H1 (cell line): ENCODE measurements around the gene AP1M2. TPM values are rescaled to one million over a fixed set of nuclear protein-coding genes. Genes with fewer than 3 reads are reported as not detected.
A peak's percentile ranks its signal among the peaks of the same experiment; 100 is the strongest.

Source experiments
- CTCF ChIA-PET: fragments of 300-600 bp; sonication (Branson Sonifier 250); formaldehyde crosslinking; loops from one replicate; lab custom pipeline; 2021; ENCODE audit not compliant: partially characterized antibody; lab: Charles Lee
- POLR2A ChIA-PET: fragments of 300-600 bp; sonication (Branson Sonifier 250); formaldehyde crosslinking; loops from one replicate; lab custom pipeline; 2021; ENCODE audit warnings: inconsistent platforms; ENCODE audit not compliant: partially characterized antibody; lab: Charles Lee
- DNase-seq, 2 experiments: peaks; one replicate each; pipeline versions ENCODE4 v3.0.0 to v3.0.0-alpha.2; 2010 to 2022; ENCODE audit warnings: low spot score in 2 of 2, low read depth in 1 of 2, mixed read lengths in 1 of 2
- FAIRE-seq: peaks from 2 replicates; lab custom pipeline; 2011; peaks lifted over from hg19 to GRCh38; lab: Jason Lieb, UNC
- H2AFZ ChIP-seq: 2 replicates; pipeline ENCODE4 v1.8.1; 2012; ENCODE audit warnings: low read length, inconsistent platforms
- H2AK5ac ChIP-seq: 2 replicates; pipeline ENCODE4 v1.6.1; 2013; ENCODE audit warnings: low read depth, low read length
- H2BK120ac ChIP-seq: replicated peaks from 2 replicates; pipeline ENCODE3; 2013; ENCODE audit warnings: low read depth, low read length, inconsistent platforms
- H2BK12ac ChIP-seq: 2 replicates; pipeline ENCODE4 v1.6.1; 2013; ENCODE audit warnings: low read depth, low read length
- H2BK15ac ChIP-seq: 2 replicates; pipeline ENCODE4 v1.6.1; 2013; ENCODE audit warnings: low read length
- H2BK20ac ChIP-seq: 2 replicates; pipeline ENCODE4 v1.6.1; 2013; ENCODE audit warnings: low read length
- H2BK5ac ChIP-seq: 2 replicates; pipeline ENCODE4 v1.6.1; 2013; ENCODE audit warnings: low read depth, low read length
- H3K14ac ChIP-seq: 2 replicates; pipeline ENCODE4 v1.6.1; 2013; ENCODE audit warnings: inconsistent platforms; ENCODE audit not compliant: insufficient read length
- H3K18ac ChIP-seq: 2 replicates; pipeline ENCODE4 v1.6.1; 2013; ENCODE audit warnings: low read length; ENCODE audit errors: extremely low read depth
- H3K23ac ChIP-seq: 2 replicates; pipeline ENCODE4 v1.6.1; 2013; ENCODE audit warnings: inconsistent platforms; ENCODE audit not compliant: insufficient read length
- H3K23me2 ChIP-seq: 2 replicates; pipeline ENCODE4 v1.6.1; 2013; ENCODE audit warnings: low read depth, low read length
- H3K27ac ChIP-seq: 2 replicates; pipeline ENCODE4 v1.6.1; 2011; ENCODE audit warnings: low read depth, low read length, inconsistent platforms
- H3K27me3 ChIP-seq, 4 experiments: replicated peaks in 1 of 4; 1 replicate in 1 of 4; 2 replicates in 3 of 4; pipeline versions ENCODE4 v1.6.1 to v1.8.1; 2011 to 2013; ENCODE audit warnings: low read length in 3 of 4, mild to moderate bottlenecking in 3 of 4, inconsistent platforms in 2 of 4, mixed read lengths in 2 of 4, moderate library complexity in 1 of 4; ENCODE audit not compliant: control insufficient read depth in 3 of 4, insufficient read depth in 3 of 4; ENCODE audit errors: extremely low read depth in 1 of 4
- H3K36me3 ChIP-seq, 4 experiments: 2 replicates each; pipeline versions ENCODE4 v1.6.1 to v1.8.1; 2011 to 2013; ENCODE audit warnings: mild to moderate bottlenecking in 4 of 4, low read length in 3 of 4, moderate library complexity in 2 of 4, control low read depth in 1 of 4, inconsistent platforms in 1 of 4; ENCODE audit not compliant: insufficient read depth in 4 of 4, control insufficient read depth in 2 of 4
- H3K4ac ChIP-seq: replicated peaks from 2 replicates; pipeline ENCODE3; 2013; ENCODE audit warnings: low read length, low read depth, mixed read lengths, inconsistent platforms; ENCODE audit not compliant: insufficient read length
- H3K4me1 ChIP-seq, 4 experiments: replicated peaks in 1 of 4; 1 replicate in 1 of 4; 2 replicates in 3 of 4; pipeline versions ENCODE4 v1.6.1 to v1.8.1; 2011 to 2013; ENCODE audit warnings: low read length in 3 of 4, inconsistent platforms in 2 of 4, mixed read lengths in 1 of 4; ENCODE audit not compliant: insufficient read depth in 4 of 4, control insufficient read depth in 3 of 4
- H3K4me2 ChIP-seq, 2 experiments: 2 replicates each; pipeline versions ENCODE4 v1.6.1 to v1.8.1; 2011 to 2013; ENCODE audit warnings: low read depth in 2 of 2, low read length in 2 of 2, control low read depth in 1 of 2, inconsistent platforms in 1 of 2, mild to moderate bottlenecking in 1 of 2; ENCODE audit not compliant: insufficient read depth in 1 of 2
- H3K4me3 ChIP-seq, 4 experiments: fragments of 200-600, 300-600 bp in 1 of 4; sonication (generic), shearing (Covaris generic), sonication (Bioruptor Twin) in 1 of 4; 2 replicates each; pipeline versions ENCODE4 v1.5.1 to v1.8.1; 2011 to 2016; ENCODE audit warnings: low read length in 4 of 4, low read depth in 3 of 4, control low read depth in 2 of 4, inconsistent platforms in 2 of 4, mild to moderate bottlenecking in 2 of 4, mixed read lengths in 1 of 4, moderate library complexity in 1 of 4; ENCODE audit not compliant: insufficient read depth in 2 of 4; ENCODE audit errors: extremely low read depth in 1 of 4
- H3K56ac ChIP-seq: replicated peaks from 2 replicates; pipeline ENCODE3; 2013; ENCODE audit warnings: low read depth, mild to moderate bottlenecking, mixed read lengths, low read length, inconsistent platforms; ENCODE audit not compliant: insufficient read length
- H3K79me1 ChIP-seq: 2 replicates; pipeline ENCODE4 v1.6.1; 2013; ENCODE audit warnings: low read depth, low read length, control low read depth
- H3K79me2 ChIP-seq, 2 experiments: 2 replicates each; pipeline versions ENCODE4 v1.6.1 to v1.8.1; 2012 to 2013; ENCODE audit warnings: low read length in 2 of 2, mild to moderate bottlenecking in 2 of 2, inconsistent platforms in 1 of 2; ENCODE audit not compliant: insufficient read depth in 2 of 2, control insufficient read depth in 1 of 2
- H3K9ac ChIP-seq, 4 experiments: replicated peaks in 1 of 4; 1 replicate in 1 of 4; 2 replicates in 3 of 4; pipeline versions ENCODE4 v1.6.1 to v1.8.1; 2011 to 2013; ENCODE audit warnings: low read depth in 3 of 4, low read length in 3 of 4, control low read depth in 2 of 4, mild to moderate bottlenecking in 2 of 4, moderate library complexity in 2 of 4, inconsistent platforms in 1 of 4; ENCODE audit errors: extremely low read depth in 1 of 4
- H3K9me3 ChIP-seq, 2 experiments: 2 replicates each; pipeline versions ENCODE4 v1.6.1 to v1.8.1; 2012 to 2013; ENCODE audit warnings: mild to moderate bottlenecking in 2 of 2, moderate library complexity in 2 of 2, control low read depth in 1 of 2, inconsistent platforms in 1 of 2, low read depth in 1 of 2, low read length in 1 of 2, mixed read lengths in 1 of 2; ENCODE audit not compliant: insufficient read depth in 2 of 2
- H4K20me1 ChIP-seq, 2 experiments: replicated peaks in 1 of 2; 2 replicates each; pipeline versions ENCODE3 to v1.8.1; 2011 to 2013; ENCODE audit warnings: inconsistent platforms in 2 of 2, low read length in 2 of 2, mild to moderate bottlenecking in 1 of 2; ENCODE audit not compliant: insufficient read depth in 2 of 2, control insufficient read depth in 1 of 2
- H4K5ac ChIP-seq: 2 replicates; pipeline ENCODE4 v1.6.1; 2013; ENCODE audit warnings: low read length, low read depth, mixed read lengths, inconsistent platforms; ENCODE audit not compliant: insufficient read length
- H4K8ac ChIP-seq: 2 replicates; pipeline ENCODE4 v1.8.0; 2013; ENCODE audit warnings: mild to moderate bottlenecking, moderate library complexity, low read length, inconsistent platforms; ENCODE audit not compliant: insufficient read depth; ENCODE audit errors: extremely low read depth
- H4K91ac ChIP-seq: replicated peaks from 2 replicates; pipeline ENCODE3; 2013; ENCODE audit warnings: low read length, mixed read lengths, inconsistent platforms; ENCODE audit not compliant: insufficient read length
- ASH2L ChIP-seq: fragments of 200-600, 300-600 bp; sonication (generic); IDR thresholded peaks from one replicate; pipeline ENCODE4 v1.7.1; 2017; ENCODE audit warnings: low read length
- BCL11A ChIP-seq, 2 experiments: IDR thresholded peaks; one replicate each; pipeline ENCODE4 v1.6.1; 2011; ENCODE audit warnings: low read depth in 2 of 2, low read length in 2 of 2, mild to moderate bottlenecking in 2 of 2
- BRCA1 ChIP-seq: IDR thresholded peaks from 2 replicates; pipeline ENCODE4 v1.6.1; 2012; ENCODE audit warnings: low read depth, low read length, improper control_type of control experiment
- CEBPB ChIP-seq: IDR thresholded peaks from 2 replicates; pipeline ENCODE4 v1.6.1; 2012; ENCODE audit warnings: low read depth, low read length
- CTBP2 ChIP-seq: IDR thresholded peaks from 2 replicates; pipeline ENCODE4 v1.7.0; 2011; ENCODE audit warnings: borderline replicate concordance, mild to moderate bottlenecking, moderate library complexity, mixed read lengths, low read length; ENCODE audit not compliant: insufficient read depth, insufficient read length
- GABPA ChIP-seq: IDR thresholded peaks from 2 replicates; pipeline ENCODE4 v1.6.1; 2011; ENCODE audit warnings: mild to moderate bottlenecking, low read length, moderate library complexity, borderline replicate concordance; ENCODE audit not compliant: insufficient read depth
- NRF1 ChIP-seq: IDR thresholded peaks from 2 replicates; pipeline ENCODE4 v1.6.1; 2011; ENCODE audit warnings: mild to moderate bottlenecking, low read depth, low read length, improper control_type of control experiment
- SIN3A ChIP-seq, 2 experiments: IDR thresholded peaks in 1 of 2; conservative IDR thresholded peaks in 1 of 2; 2 replicates each; pipeline ENCODE4 v1.6.1; 2011 to 2012; ENCODE audit warnings: low read length in 2 of 2, improper control_type of control experiment in 1 of 2, low read depth in 1 of 2, mild to moderate bottlenecking in 1 of 2
- SP1 ChIP-seq: IDR thresholded peaks from 2 replicates; pipeline ENCODE4 v1.6.1; 2011; ENCODE audit warnings: low read depth, low read length
- ZNF274 ChIP-seq: IDR thresholded peaks from 2 replicates; pipeline ENCODE4 v1.7.0; 2012; ENCODE audit warnings: low read length, borderline replicate concordance; ENCODE audit errors: extremely low read depth
- WGBS, 2 experiments: shearing (Covaris generic) in 1 of 2; methylation state at CpG; one replicate each; pipeline versions ENCODE4 v1.1.6 to v1.1.7; 2013 to 2015; ENCODE audit warnings: low lambda C conversion rate in 2 of 2, mixed read lengths in 2 of 2, inconsistent platforms in 1 of 2, low coverage in 1 of 2, missing lambda C conversion rate in 1 of 2; ENCODE audit not compliant: insufficient replicate concordance in 2 of 2, insufficient coverage in 1 of 2, insufficient read length in 1 of 2; ENCODE audit errors: extremely low coverage in 1 of 2, missing lambda C conversion rate in 1 of 2; 5-methylcytosine and 5-hydroxymethylcytosine counted together
- polyA plus RNA-seq, 7 experiments: library from polyadenylated mRNA; depleted of rRNA in 3 of 7; stranded (reverse) in 5 of 7; unstranded in 2 of 7; fragments of >200 nt in 5 of 7; fragments of 200-250 nt in 2 of 7; gene quantifications; 1 replicate in 5 of 7; 2 replicates in 1 of 7; 4 replicates in 1 of 7; pipeline versions ENCODE4 v1.2.1 to v1.2.3, GENCODE V29; 2011 to 2013; ENCODE audit warnings: missing spikeins in 2 of 7, mixed read lengths in 2 of 7
- total RNA-seq: library from RNA; stranded (reverse); fragmentation: NEBNext Ultra II Directional; extraction: Animal tissue kit (Norgen Biotek cat#: 25700); gene quantifications from 2 replicates; pipeline ENCODE4 v1.2.1, GENCODE V29; 2021
- TF ChIP-seq, protein P1 (sequence below): IDR thresholded peaks from 2 replicates; pipeline ENCODE4 v1.6.1; 2012; ENCODE audit warnings: inconsistent platforms

The AP1M2 gene
- total and polyA plus RNA-seq, 2 of the 8 experiments (the other 6 are each of a cell fraction or from before 2014, with no cell fraction given): 140 to 161 TPM

DNA sequence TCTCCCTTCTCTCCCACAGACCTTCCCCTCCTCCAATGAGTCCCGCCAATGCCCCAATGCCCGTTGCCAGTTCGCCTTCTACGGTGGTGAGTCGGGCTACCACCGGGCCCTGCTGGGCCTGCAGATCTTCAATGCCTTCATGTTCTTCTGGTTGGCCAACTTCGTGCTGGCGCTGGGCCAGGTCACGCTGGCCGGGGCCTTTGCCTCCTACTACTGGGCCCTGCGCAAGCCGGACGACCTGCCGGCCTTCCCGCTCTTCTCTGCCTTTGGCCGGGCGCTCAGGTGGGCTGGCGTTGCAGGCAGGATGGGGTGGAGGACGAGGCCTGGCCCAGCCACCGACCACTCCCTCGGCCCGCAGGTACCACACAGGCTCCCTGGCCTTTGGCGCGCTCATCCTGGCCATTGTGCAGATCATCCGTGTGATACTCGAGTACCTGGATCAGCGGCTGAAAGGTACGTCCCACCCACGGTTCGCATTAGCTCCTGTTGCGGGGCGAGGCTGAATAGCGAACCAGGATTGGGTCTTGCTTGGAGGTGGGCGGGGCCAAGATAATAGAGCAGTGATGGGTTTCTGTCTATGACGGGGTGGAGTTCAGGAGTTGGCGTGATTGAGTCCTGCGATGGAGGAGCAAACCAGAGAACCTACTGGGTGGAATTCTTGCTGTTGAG, 49.3 kb upstream of the AP1M2 start:
- Histone ChIP-seq H3K23me2 (no peaks in the 10 kb centered on the region), H3K79me2 (no peaks in the 10 kb centered on the region), H4K91ac (no peak overlapping the region)
- DNase-seq (peak in 1 of 2 experiments; percentile 57), FAIRE-seq (no peak)
- TF ChIP-seq ASH2L (no peak), SIN3A (conservative IDR thresholded peaks at IDR 0.05 in 1 of 2, IDR thresholded peaks at IDR 0.05 in 1 of 2; ENCODE audit: low read depth in 1 of 2, low read length in 2 of 2) (no peak), SP1 (no peak), ZNF274 (no peak), BCL11A (IDR thresholded peaks at IDR 0.05; ENCODE audit: low read depth in 2 of 2, low read length in 2 of 2) (no peak), CTBP2 (no peak), CEBPB (no peak), GABPA (no peak), NRF1 (no peak), BRCA1 (no peak)
- TF ChIP-seq, protein P1, sequence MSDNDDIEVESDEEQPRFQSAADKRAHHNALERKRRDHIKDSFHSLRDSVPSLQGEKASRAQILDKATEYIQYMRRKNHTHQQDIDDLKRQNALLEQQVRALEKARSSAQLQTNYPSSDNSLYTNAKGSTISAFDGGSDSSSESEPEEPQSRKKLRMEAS: no peak
- TF ChIP-seq, all 59 proteins: peak for 0
- H3K9ac ChIP-seq: no peak overlapping the region
- H3K9me3 ChIP-seq: no peaks in the 10 kb centered on the region
- H3K4ac ChIP-seq: no peak overlapping the region
- ChIA-PET POLR2A (interaction anchor here (0.6 to 1.7 kb wide), 6 partner anchors 11 to 65 kb away, joined by 3 to 12 read pairs (median 3); partner anchors contain the start of genes QTRT1 and SLC44A2), CTCF (interaction anchor here (0.7 to 4.3 kb wide), 3 partner anchors 11 to 63 kb away, joined by 3 to 36 read pairs (median 3); no protein-coding TSS in a partner anchor)
- H2BK120ac ChIP-seq: no peak overlapping the region
- no peaks in the 10 kb centered on the region for H3K27me3 ChIP-seq
- no peak overlapping the region for H3K27ac ChIP-seq
- no peak overlapping the region for H3K56ac ChIP-seq
- peaks cover 34 to 84% (median 52%) of the 10 kb centered on the region in 4 experiments for H3K36me3 ChIP-seq
- no peak overlapping the region for H2BK12ac ChIP-seq
- H2BK15ac ChIP-seq: no peak overlapping the region
- no peak overlapping the region for H2AK5ac ChIP-seq
- peaks cover 0 to 3% of the 10 kb centered on the region in 2 experiments for H4K20me1 ChIP-seq
- no peak overlapping the region for H3K23ac ChIP-seq
- H3K79me1 ChIP-seq: no peaks in the 10 kb centered on the region; the same call in 1 of the 2 replicates
- no peak overlapping the region for H2AFZ ChIP-seq
- no peak overlapping the region for H3K14ac ChIP-seq
- H3K4me1 ChIP-seq: no peaks in the 10 kb centered on the region; a peak in 1 of 7 replicates
- WGBS, 2 experiments: 95% methylated on average over 37 of the region's 37 CpGs; no CpG with 5 or more reads in 1 of the 2 experiments
- H3K4me3 ChIP-seq: no peak overlapping the region
- H4K8ac ChIP-seq: peak overlapping the region; percentile 57; the same call in 1 of the 2 replicates
- H3K4me2 ChIP-seq: no peak overlapping the region
- H2BK5ac ChIP-seq: no peak overlapping the region
- H3K18ac ChIP-seq: no peak overlapping the region
- no peak overlapping the region for H2BK20ac ChIP-seq
- H4K5ac ChIP-seq: no peak overlapping the region
